HS-5 (cell line): Measurements from ENCODE around the gene KRT85.
"Not testable (repeated sequence)": the region's sequence is repeated elsewhere in the genome, so short reads cannot be mapped to it uniquely, and the experiment has no call there.

Source experiments
- DNase-seq: peaks from one replicate; pipeline ENCODE4 v3.0.0-alpha.2; 2012; ENCODE audit warnings: low read depth

The KRT85 gene

DNA sequence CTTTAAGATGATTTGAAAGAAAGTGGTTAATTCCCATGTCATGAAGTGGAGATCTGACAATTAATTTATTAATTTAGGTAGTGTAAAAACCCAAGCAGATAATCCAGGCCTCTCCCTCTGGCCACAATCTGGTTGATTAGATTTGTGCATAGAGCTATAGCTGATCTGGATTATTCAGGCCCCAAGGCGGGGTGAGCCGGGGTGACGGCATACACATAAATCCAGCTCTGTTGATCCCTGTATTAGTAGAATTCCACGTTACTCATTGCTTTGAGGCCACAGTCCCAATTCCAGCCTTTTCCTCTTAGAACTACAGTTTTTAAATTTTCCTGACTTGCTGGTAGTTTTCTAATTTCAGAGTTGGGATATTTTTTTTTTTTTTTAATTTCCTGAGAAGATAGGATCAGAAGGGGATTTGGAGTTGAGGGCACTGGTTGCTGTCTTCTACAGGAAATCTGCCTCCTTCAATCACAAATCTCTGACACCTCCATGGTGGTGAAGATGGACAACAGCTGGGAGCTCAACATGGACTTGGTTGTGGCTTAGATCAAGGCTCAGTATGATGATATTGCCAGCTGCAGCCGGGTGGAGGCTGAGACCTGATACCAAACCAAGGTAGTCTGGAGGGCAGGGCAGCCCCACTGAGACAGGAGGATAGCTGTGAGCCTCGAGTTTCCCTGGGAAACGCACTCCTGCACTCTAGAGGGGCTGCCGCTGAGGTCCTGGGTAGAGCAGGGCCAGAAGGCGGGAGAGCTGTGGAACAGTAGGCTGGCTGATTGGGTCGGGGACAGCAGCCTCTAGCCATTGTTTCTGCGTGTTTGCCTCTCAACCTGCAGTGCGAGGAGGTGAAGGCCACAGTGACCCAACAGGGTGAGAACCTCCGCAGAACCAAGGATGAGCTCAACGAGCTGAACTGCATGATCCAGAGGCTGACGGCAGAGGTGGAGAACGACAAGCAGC lies 19.4 kb downstream of the KRT85 start:
- no peak for DNase-seq

DNA sequence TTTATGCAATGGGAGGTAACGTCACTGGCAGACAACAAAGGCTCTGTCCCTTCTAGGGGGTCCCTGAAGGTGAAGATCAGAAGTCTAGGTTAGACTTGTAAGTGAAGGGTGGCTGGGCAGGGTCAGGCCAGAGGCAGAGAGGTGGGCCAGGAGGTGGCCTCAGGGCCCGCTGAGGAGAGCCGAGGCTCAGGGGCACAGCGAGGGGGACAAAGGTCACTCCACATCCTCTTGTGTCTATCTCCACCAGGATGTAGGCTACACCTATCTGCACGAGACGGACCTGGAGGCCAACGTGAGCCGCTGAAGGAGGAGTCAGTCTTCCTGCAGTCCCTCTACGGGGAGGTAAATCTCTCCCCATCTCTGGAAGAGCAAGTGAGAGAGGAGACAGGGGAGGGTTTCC lies 20.3 kb downstream of the KRT85 start:
- no peak for DNase-seq

DNA sequence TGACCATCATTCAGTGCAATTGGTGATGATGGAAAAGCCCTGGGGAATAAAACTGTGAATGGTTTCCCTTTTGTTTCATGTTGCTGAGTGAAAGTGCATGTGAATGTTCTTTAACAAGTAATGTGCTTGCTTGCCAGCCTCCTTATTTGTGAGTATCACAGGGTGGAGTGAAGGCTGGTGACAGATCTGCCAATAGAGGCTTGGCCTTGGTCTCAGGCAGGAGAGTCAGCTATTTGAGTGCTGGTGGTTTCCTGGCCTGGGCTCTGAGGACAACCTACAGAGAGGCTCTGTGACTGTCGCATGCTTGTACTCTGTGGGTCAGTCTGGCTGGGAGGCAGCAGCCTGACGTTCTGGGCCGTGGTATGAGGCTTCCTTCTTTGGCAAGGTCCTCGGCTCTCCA lies 20.7 kb downstream of the KRT85 start:
- no peak for DNase-seq

DNA sequence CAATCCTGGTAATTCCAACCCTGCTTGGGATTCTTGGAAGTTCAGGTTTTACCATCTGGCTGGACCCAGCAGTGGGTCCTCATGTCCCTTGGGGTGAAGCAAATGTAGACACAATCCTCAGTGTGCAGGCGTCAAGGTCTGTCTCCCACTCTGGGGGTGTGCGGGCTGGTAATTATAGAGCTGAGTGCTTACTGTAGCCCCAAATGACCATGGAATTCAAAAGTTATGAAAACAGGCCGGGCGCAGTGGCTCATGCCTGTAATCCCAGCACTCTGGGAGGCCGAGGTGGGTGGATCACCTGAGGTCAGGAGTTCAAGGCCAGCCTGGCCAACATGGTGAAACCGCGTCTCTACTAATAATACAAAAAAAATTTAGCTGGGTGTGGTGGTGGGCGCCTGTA lies 22.2 kb downstream of the KRT85 start:
- DNase-seq, result not testable (repeated sequence)

DNA sequence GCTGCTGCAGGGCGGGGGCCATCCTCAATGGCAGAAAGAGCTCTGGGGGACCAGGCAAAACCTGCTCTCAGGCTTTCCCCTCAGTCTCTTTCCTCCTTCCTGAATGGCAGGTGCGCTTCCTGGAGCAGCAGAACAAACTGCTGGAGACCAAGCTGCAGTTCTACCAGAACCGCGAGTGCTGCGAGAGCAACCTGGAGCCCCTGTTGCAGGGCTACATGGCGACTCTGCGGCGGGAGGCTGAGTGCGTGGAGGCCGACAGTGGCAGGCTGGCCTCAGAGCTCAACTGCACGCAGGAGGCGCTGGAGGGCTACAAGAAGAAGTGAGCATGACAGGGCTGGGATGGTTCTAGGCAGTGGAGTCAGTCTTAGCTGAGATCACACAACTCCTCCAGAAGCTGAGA lies 23.2 kb downstream of the KRT85 start:
- no peak for DNase-seq

DNA sequence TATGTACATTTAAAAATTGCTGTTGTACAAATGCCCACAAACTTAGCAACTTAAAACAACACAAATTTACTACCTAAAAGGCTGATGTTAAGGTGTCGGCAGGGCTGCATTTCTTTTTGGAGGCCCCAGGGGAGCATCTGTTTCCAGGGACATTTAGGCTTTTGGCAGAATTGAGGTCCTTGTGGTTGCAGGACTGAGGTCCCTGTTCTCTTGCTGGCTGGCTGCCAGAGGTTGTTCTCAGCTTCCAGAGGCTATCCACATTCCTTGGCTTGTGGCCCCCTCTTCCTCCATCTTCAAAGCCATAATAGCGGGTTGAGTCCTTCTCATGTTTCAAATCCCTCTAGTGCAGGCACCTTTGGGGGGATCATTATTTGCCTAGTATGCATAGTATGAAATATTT lies 23.7 kb downstream of the KRT85 start:
- no peak for DNase-seq

DNA sequence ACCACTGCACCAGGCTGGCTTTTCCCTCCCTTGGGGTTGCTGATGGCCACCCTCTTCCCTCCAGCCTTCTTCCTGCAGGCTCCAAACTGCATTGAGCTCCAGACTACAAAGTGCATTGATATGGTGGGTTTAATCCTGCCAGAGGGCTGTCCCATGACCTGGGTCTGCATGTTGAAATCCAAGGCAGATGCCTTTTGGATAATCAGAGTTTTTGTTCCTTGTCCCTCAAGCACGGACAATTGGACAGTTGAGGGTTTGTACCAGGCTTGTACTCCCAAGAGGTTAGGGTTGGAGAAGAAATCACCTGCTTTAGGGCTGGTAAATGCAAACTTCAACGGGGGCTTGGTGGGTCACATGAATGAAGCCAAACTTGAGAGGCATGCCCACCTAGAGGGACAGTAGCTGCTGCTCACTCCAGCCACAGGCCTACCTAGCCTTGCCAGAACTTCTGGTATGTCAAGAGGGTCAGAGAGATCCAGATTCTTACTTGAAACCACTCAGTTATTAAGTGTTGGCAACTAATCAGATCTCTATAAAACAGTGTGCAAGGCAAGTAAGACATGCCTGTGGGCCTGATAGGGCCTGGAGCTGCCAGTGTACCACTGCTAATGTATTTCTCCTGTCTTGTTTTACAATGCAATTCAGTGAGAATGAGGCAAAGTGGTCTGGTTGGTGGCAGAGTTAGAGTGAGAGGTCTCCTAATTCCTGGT lies 24.3 kb downstream of the KRT85 start:
- DNase-seq, result no peak

DNA sequence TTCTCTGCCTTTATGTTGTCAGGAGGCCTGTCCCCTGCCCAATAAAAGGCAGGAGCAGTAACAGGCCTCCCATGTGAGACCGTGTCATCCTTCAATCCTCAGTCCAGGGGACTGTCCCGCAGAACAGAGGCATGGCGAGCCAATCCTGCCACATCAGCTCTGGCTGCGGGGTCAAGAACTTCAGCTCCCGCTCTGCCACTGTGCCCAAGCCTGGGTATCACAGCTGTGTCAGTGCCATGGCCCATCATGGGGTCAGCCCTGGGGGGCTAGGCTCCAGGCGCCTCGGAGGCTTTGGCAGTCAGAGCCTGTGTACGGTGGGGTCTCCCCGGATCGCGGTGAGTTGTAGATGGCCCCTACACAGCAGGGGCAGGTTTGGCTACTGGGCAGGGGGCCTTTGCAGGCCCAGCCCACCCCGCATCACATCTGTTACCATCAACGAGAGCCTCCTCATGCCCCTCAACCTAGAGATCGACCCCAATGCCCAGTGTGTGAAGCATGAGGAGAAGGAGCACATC lies 26.2 kb downstream of the KRT85 start:
- DNase-seq, result no peak

DNA sequence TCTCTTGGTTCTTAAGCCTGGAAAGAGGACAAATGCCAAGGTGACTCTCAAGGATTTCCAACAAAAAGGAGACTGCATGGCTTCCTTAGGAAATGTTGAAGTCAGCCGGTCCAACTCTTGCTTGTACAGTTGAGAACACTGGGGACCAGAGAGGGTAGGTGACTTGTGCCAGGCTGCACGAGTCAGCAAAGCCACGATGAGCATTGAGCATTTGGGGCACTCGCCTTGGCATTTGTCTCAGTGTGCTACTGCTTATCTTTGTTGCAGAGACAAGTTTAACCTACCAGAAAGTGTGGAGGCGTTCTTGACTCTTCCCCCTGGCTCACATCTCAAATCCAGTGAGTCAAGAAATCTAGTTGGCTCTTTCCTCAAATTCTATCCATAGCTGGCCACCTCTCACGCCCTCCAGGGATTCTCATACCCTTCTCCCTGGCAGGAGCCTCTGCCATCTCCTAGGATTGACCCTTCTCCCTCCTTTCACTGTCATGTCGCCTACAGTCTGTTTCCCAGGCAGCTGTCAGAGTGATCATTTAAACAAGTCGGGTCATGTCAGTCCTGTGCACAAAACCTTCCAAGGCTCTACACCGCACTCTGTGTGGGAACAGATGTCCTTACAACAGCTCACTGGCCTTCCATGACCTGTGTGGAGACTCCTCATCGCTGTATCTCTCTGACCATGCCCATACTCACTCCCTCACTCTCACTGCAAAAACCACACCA lies 28.9 kb downstream of the KRT85 start:
- no peak for DNase-seq

DNA sequence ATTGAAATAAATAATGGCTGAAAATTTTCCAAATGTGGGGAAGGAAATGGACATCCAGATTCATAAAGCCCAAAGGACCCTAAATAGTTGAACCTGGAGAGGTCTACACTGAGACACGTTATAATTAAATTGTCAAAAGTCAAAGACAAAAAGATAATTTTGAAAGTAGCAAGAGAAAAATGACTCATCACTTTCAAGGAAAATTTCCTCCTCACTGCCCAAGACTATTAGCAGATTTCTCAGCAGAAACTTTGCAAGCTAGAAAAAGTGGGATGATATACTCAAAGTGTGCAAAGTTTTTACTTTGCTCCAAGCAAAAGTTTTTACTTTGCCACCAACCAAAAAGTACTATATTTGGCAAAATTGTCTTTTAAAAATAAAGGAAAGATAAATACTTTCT lies 30.2 kb downstream of the KRT85 start:
- no peak for DNase-seq

DNA sequence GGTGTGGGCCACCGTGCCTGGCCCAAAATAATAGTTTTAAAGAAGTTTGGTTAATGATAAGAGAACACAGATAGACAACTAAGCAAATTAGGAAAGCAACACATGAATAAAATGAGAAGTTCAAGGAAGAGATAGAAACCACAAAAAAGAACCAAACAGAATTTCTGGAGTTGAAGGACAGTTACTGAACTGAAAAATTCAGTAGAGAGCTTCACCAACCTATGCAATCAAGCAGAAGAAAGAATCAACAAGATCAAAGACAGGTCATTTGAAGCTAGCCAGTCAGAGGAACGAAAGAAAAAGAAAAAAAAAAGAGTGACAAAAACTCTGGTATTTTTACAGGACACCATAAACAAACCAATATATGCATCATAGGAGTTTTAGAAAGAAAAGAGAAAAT lies 30.6 kb downstream of the KRT85 start:
- DNase-seq, result no peak

DNA sequence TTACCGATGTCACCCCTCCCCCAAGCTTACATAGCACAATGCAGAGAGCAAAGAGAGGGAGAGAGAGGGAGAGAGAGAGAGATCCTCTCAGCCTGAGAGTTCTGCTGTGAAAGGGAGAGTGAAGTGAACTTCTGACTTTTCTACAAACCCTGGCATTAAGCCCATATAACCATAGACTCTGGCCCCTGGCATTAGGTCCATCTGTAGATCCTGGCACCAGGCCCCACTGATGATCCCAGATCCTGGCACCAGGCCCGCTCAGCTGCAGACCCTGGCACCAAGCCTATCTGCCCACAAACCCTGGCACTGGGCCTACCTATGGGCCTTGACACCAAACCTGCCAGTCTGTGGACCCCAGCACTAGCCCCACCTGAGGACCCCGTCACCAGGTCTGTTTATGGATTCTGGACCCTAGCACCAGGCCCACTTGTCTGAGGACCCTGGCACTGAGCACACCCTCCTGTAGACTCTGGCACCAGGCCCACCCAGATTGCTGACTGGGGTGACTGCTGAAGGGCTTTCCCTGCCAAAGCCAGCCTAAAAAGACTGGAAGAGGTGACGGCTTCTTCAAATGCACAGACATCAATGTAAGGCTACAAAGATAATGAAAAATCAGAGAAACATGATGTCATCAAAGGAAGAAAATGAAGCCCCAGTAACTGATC lies 31.6 kb downstream of the KRT85 start:
- no peak for DNase-seq

DNA sequence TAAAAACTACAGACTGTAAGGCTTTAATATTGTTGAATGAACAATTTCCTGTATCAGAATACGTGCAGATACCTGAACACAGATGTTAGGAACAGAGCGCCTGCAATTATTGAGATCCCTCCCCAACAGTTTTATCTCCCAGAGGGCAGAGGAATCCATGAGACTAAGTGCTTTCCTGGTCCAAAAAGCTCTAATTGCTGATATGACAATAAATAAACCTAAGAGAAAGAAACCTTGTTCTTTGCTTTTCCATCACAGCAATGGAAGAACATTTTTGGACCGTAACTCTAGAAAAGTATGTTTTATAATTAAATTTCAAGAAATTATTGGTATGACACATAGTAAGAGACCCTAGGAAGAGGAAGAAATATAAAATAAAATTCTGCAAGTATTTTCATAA lies 33.1 kb downstream of the KRT85 start:
- no peak for DNase-seq

DNA sequence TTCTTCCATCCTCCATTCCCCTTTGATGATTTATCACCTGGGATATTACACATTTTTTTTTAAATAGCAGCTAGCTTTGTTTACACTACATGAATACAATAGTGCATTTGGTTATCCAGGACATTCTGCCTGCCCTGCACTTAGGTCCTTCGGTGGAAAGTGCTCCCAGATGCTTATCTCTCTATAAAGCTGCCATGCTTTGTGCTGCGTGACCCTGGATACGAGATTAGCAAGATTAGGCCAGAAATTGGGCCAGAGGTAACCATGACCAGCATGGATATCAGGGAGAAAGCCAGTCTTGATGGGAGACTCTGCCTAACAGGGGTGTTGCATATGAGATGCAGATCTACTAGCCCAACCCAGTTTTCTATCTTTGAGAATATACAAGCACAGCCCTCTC lies 34.0 kb downstream of the KRT85 start:
- no peak for DNase-seq

DNA sequence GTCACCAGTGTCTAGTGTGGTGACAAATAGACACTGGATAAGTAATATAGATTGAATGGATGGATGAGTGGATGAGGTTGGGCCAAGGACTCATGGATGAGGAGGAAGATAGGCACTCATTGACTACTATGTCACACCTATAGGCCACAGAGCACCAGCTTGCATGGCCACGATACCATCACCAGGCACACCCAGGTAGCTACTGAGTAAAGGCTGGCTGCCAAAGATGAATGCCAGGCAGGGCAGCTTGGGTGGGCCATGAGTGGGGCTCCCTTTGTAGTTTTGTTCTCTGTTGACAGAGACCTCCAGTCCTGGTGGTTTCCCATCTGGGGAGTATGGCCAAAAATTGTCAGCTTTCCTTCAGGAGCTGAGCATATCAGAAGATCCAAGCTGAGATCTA lies 34.9 kb downstream of the KRT85 start:
- DNase-seq, result no peak

DNA sequence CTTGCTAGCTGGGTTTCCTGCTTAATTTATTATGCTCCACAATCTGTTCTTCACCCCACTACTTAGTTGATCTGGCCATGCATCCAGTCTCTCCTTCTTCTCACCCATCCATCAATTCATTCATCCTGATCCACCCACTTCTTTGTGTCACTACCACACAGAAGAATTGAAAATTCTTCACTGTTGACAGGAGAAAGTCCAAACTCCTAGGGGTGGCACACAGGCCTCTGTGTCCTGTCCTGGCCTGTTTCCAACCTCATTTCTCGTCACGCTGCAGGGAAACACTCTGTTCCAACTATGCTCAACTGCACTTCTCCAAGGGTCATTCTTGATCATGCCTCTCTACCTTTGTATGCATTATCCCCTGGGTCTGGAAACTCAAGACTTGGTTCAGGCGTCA lies 35.4 kb downstream of the KRT85 start:
- DNase-seq, result no peak

DNA sequence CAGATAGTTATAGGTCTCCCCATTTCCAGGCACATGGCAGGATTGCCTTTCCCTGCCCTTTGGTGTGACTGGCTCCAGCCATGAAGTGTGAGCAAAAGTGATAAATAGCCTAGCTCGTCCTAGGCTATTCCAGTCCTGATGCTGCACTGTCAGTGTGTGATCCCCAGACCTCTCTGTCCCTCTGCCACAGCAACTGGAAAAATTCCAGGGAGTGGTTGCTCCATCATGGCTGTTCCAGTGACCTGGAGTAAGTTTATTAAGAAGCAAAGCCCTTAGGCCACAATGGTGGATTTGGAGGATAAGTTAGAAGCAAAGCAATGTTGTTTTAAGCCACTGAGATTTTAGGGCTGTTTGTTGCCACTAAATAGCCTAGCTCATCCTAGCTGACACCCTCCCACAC lies 36.2 kb downstream of the KRT85 start:
- DNase-seq, result no peak

DNA sequence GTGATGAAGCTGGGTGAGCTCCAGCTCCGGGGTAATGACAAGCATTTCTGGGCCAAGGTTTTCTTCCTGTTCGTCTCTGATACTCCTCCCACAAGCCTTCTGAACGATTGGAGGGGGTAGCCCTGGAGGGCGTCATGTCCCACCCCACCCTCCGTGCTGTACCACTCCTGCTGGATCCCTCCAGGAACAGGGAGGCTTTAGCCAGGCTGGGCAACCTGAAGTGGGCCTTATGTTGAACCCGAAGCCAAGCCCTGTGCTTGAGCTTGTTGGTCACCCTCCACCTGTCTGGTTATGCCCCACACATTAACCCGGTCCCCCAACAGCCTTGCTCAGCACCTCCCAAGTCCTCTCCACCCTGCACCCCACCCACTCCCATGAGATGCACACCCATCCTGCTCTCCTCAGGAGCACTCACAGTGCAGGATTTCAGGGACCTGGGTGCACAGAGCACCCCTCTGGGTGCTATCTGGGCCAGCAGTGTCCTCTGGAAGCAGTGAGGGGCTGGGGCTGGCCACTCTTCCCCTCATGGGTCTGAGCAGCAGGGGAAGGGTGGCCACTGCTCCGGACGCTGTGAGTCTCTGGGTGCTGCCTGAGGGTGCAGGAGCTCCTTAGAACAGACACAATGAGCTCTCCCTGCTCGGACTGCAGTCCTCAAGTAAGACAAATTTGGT lies 39.3 kb downstream of the KRT85 start:
- no peak for DNase-seq

DNA sequence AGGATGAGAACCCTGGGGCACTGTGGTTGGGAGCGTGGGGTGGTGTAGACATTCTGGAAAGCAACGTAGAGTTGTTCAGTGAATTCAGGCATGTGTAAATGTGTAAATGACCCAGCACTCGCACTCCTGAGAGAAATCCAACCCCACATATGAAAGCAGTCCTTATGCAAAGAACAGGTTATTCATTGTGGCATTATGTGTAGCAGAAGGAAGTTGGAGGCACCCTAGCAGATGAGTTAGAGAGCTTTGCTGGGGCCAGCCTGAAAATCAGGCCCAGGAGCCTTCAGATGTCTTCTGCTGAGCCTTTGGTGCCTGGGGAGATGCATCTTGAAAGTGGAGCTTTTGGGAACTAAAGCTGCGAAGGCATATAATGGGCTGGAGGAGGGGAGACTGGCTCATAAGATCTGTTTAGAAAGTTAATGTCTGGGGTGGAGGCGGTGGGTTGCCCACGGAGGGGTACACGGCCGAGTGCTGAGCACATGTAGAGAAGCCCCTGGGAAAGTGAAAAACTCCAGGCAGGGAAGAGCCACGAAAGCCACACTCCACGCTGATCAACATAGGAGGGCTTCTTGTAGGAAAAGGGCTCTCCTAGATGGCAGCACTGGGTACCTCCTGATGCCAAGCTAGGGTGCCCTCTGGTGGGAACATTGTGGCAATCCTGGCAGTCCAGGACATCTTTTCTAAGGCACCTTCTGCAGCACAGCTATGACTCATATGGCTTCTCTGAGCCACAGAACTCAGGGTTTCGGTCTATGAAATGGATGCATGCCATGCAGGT lies 40.0 kb downstream of the KRT85 start:
- DNase-seq, result peak; percentile 88

DNA sequence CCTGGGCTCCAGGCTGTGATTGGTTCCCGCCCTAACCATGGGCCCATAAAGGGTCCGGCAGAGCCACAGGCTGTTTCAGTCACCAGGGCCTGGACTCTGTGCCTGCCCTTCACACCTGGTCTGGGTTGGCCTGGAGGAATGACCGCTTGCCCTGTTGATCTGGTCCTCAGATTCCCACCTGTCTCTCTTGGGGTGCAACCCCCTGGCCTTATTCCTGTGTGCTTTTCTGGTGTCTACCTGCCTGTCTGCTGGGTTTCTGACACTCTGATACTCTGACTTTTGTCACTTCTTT lies 43.2 kb downstream of the KRT85 start:
- DNase-seq, result no peak
